Heart right ventricle (tissue), 16 donors: ENCODE data around the gene HERC3. TPM values are rescaled to one million over a fixed set of nuclear protein-coding genes. Genes with fewer than 3 reads are reported as not detected.

Experiments used
- ATAC-seq, 8 donors: fragments of 200-7000 bp; cut with Tn5 transposase; one replicate each; pipeline ENCODE4 v1.9.1; 2020; ENCODE audit warnings: mild to moderate bottlenecking in 8 of 8, moderate library complexity in 8 of 8, moderate number of reproducible peaks in 1 of 8
- DNase-seq, 2 donors: peaks; one replicate each; pipeline ENCODE4 v3.0.0-alpha.2; 2020
- H3K27ac ChIP-seq, 10 donors: fragments of 200-600 bp; sonication (generic) in 2 of 10; one replicate each; pipeline versions ENCODE4 v1.5.0 to v1.8.0; 2020 to 2022; ENCODE audit warnings: mild to moderate bottlenecking in 3 of 10
- H3K27me3 ChIP-seq, 7 donors: fragments of 200-600 bp; one replicate each; pipeline ENCODE4 v1.8.0; 2021 to 2022; ENCODE audit warnings: mild to moderate bottlenecking in 2 of 7
- H3K36me3 ChIP-seq, 9 donors: fragments of 200-600 bp; sonication (generic) in 1 of 9; one replicate each; pipeline versions ENCODE4 v1.5.0 to v1.8.0; 2020 to 2022; ENCODE audit warnings: mild to moderate bottlenecking in 2 of 9
- H3K4me1 ChIP-seq, 9 donors: fragments of 200-600 bp; sonication (generic) in 1 of 9; one replicate each; pipeline versions ENCODE4 v1.5.0 to v1.8.0; 2020 to 2022; ENCODE audit warnings: mild to moderate bottlenecking in 4 of 9
- H3K4me3 ChIP-seq, 10 donors: fragments of 200-600 bp; sonication (generic) in 2 of 10; one replicate each; pipeline versions ENCODE4 v1.5.0 to v1.8.0; 2020 to 2022; ENCODE audit warnings: mild to moderate bottlenecking in 7 of 10, moderate library complexity in 2 of 10
- H3K9me3 ChIP-seq, 11 donors: fragments of 200-600 bp in 10 of 11; sonication (generic) in 2 of 11; one replicate each; pipeline versions ENCODE4 v1.5.0 to v1.8.0; 2013 to 2022; ENCODE audit warnings: mild to moderate bottlenecking in 2 of 11, control low read depth in 1 of 11, moderate library complexity in 1 of 11
- CTCF ChIP-seq, 9 donors: fragments of 200-600 bp; sonication (generic) in 2 of 9; IDR thresholded peaks; one replicate each; pipeline versions ENCODE4 v1.5.0 to v1.8.0; 2021 to 2022; ENCODE audit warnings: antibody characterized with exemption in 9 of 9, mild to moderate bottlenecking in 5 of 9, moderate library complexity in 1 of 9
- WGBS, 2 donors: extraction: QIAGEN DNeasy Blood & Tissue Kit; methylation state at CpG; one replicate each; pipeline ENCODE4 v1.1.7; 2013; ENCODE audit warnings: inconsistent platforms in 1 of 2; 5-methylcytosine and 5-hydroxymethylcytosine counted together
- intact Hi-C, 10 donors: fragments of 100-400 bp; cut with DNase I; formaldehyde crosslinking; loops; one replicate each; pipeline versions ENCODE4 v1.11.1 to v1.14.2; 2022
- polyA plus RNA-seq, 2 donors: library from polyadenylated mRNA; stranded (reverse); fragments of 200-250 nt; gene quantifications; one replicate each; pipeline ENCODE4 v1.2.3, GENCODE V29; 2013
- total RNA-seq, 10 donors: library from RNA; stranded (reverse); fragmentation: NEBNext Ultra II Directional in 3 of 10; extraction: Animal tissue kit (Norgen Biotek cat#: 25700) in 3 of 10; gene quantifications; one replicate each; pipeline versions ENCODE4 v1.2.1 to v1.2.4, GENCODE V29; 2021 to 2023
- donor health status: Arrhythmogenic right ventricular cardiomyopathy.
- donor health status: ischemic (EF 13 %, LVEDD 7.1; RV severe dilation, severe dysfunction).
- donor health status: healthy with polysubstance abuse.
- donor health status: DM: no; HTN: yes; CAD: no.
- donor health status: DM: no; HTN: no; CAD: no.
- donor health status: ischemic (EF 25% LVEDD 6.9; RV normal size, moderate dysfunction).
- donor health status: ischemic (EF 25% LVEDD 5.7; RV mildly dilated, moderate dysfunction).
- donor health status: healthy.
- donor health status: DM: yes; HTN: yes; CAD: no.
- donor health status: Ischemic cardiomyopathy.
- donor health status: ischemic (EF 35%, LVEDD 5.7; RV mildly dilated, moderate dysfunction).
- donor health status: nonischemic (EF 11% LVEDD 7.7; RV severe dilation, severe dysfunction).
- donor health status: DM: yes; HTN: yes; CAD: no.
- donor health status: PGD.
- donor health status: ischemic (EF 29% LVEDD 5.4; RV normal size, mild dysfunction).
- donor health status: nonischemic (EF 23%, LVEDD 6.1; RV moderate dilation, normal function).

HERC3 gene
- total and polyA plus RNA-seq, 12 donors, result 8.5 to 62.6 (median 46.5) TPM

- Histone ChIP-seq H3K4me3 (no peak overlapping the region), H3K27me3 (no peaks in the 10 kb centered on the region), H3K4me1 (peaks cover 0 to 34% (median 12%) of the 10 kb centered on the region in 9 donors), H3K9me3 (no peaks in the 10 kb centered on the region), H3K36me3 (peaks cover 0 to 97% (median 30%) of the 10 kb centered on the region in 9 donors), H3K27ac (no peak overlapping the region)
- 79 to 85% methylated on average over 3 of the region's 3 CpGs for WGBS, 2 donors
- ATAC-seq (no peak), DNase-seq (no peak)
- TF ChIP-seq CTCF (IDR thresholded peaks at IDR 0.05), result no peak
- intact Hi-C loops, result no loop called here
These were observed 152.3 kb downstream of the HERC3 start for GRCh38 chr4:88744609-88745008.

GRCh38 chr4:88745175-88745574 is 152.9 kb downstream of the HERC3 start:
- no peak for TF ChIP-seq CTCF (IDR thresholded peaks at IDR 0.05)
- peak in 5 of 8 donors; percentile 13 to 51 (median 32) for ATAC-seq
- H3K27me3 ChIP-seq, result no peaks in the 10 kb centered on the region
- intact Hi-C loops, result no loop called here
- H3K27ac ChIP-seq, result peak overlapping the region in 4 of 10 donors; percentile 25 to 50 (median 39)
- no peak for DNase-seq
- 47 to 60% methylated on average over 1 of the region's 1 CpG for WGBS, 2 donors
- no peak overlapping the region for H3K4me3 ChIP-seq
- no peaks in the 10 kb centered on the region for H3K9me3 ChIP-seq
- peaks cover 0 to 31% (median 12%) of the 10 kb centered on the region in 9 donors for H3K4me1 ChIP-seq
- H3K36me3 ChIP-seq, result peaks cover 0 to 98% (median 36%) of the 10 kb centered on the region in 9 donors

GRCh38 chr4:88745581-88746163 is 153.4 kb downstream of the HERC3 start:
- Histone ChIP-seq H3K36me3 (peaks cover 0 to 99% (median 41%) of the 10 kb centered on the region in 9 donors), H3K27ac (peak overlapping the region in 5 of 10 donors; percentile 24 to 50 (median 39)), H3K9me3 (no peaks in the 10 kb centered on the region), H3K4me3 (no peak overlapping the region), H3K27me3 (no peaks in the 10 kb centered on the region), H3K4me1 (peaks cover 0 to 27% (median 12%) of the 10 kb centered on the region in 9 donors)
- TF ChIP-seq CTCF (IDR thresholded peaks at IDR 0.05), result no peak
- peak in 7 of 8 donors; percentile 30 to 54 (median 52) for ATAC-seq
- DNase-seq, result no peak
- intact Hi-C loops, result no loop called here
- 71 to 77% methylated on average over 1 of the region's 1 CpG for WGBS, 2 donors

- Histone ChIP-seq H3K36me3 (peaks cover 0 to 100% (median 46%) of the 10 kb centered on the region in 9 donors), H3K27me3 (no peaks in the 10 kb centered on the region), H3K9me3 (no peaks in the 10 kb centered on the region), H3K4me3 (no peak overlapping the region), H3K27ac (peak overlapping the region in 5 of 10 donors; percentile 24 to 50 (median 39)), H3K4me1 (peaks cover 0 to 24% (median 12%) of the 10 kb centered on the region in 9 donors)
- ATAC-seq, result peak in 2 of 8 donors; percentile 30 to 35
- intact Hi-C loops, result no loop called here
- 44 to 60% methylated on average over 5 of the region's 5 CpGs for WGBS, 2 donors
- TF ChIP-seq CTCF (IDR thresholded peaks at IDR 0.05), result no peak
- no peak for DNase-seq
These were observed 153.9 kb downstream of the HERC3 start for GRCh38 chr4:88746206-88746605.
